Measurements from ENCODE around the gene SH3PXD2A. TPM values are rescaled to one million over a fixed set of nuclear protein-coding genes. Genes with fewer than 3 reads are reported as not detected.

Gene SH3PXD2A
- total and polyA plus RNA-seq, 9 of the 15 experiments (the other 6 are each of a cell fraction or from before 2014, with no cell fraction given), result 0.41 to 9.3 (median 2.5) TPM

- intact Hi-C loops (cut with micrococcal nuclease) (no loop called here), in situ Hi-C loops (cut with MboI) (no loop called here)
- BruUV-seq (replicated peaks), result no TSS peak
- ChIA-PET POLR2A (interaction anchor here (1.5 kb wide), 1 partner anchor 10 kb away, joined by 5 read pairs; no protein-coding TSS in a partner anchor), CTCF (ENCODE audit: low intra/inter-chr PET ratio) (no interaction called here)
- Histone ChIP-seq H3K4me2 (ENCODE audit: insufficient read depth, low read length) (no peak overlapping the region), H3K36me3 (ENCODE audit: control insufficient read depth, insufficient read depth, low read length) (no peaks in the 10 kb centered on the region), H3K9me3 (replicated peaks; ENCODE audit: control insufficient read depth, insufficient read depth, low read depth, low read length) (no peaks in the 10 kb centered on the region), H3K9ac (ENCODE audit: insufficient read depth in 1 of 2, low read depth in 2 of 2, low read length in 2 of 2) (no peak overlapping the region), H3K4me3 (no peak overlapping the region), H3K4me1 (replicated peaks in 1 of 2; ENCODE audit: control insufficient read depth in 2 of 2, insufficient read depth in 2 of 2, low read length in 2 of 2) (peaks cover 0 to 10% of the 10 kb centered on the region in 2 experiments; a peak in 3 of 5 replicates), H3K27me3 (ENCODE audit: control insufficient read depth in 2 of 2, insufficient read depth in 2 of 2, low read length in 2 of 2) (no peaks in the 10 kb centered on the region), H3K9me1 (ENCODE audit: control insufficient read depth, insufficient read depth, low read length) (no peaks in the 10 kb centered on the region), H4K20me1 (replicated peaks; ENCODE audit: control insufficient read depth, insufficient read depth, low read length) (no peaks in the 10 kb centered on the region), H3K27ac (ENCODE audit: extremely low read depth, low read depth, low read length) (no peak overlapping the region), H2AFZ (ENCODE audit: low read depth, low read length) (no peak overlapping the region), H3K79me2 (ENCODE audit: control insufficient read depth, insufficient read depth, low read length) (no peaks in the 10 kb centered on the region)
- FAIRE-seq (no peak), DNase-seq (ENCODE audit: extremely low read depth in 1 of 4, low spot score in 3 of 4) (no peak), ATAC-seq (no peak)
- no peak for TF ChIP-seq TCF15 (CRISPR knock-in tag; IDR thresholded peaks at IDR 0.05)
- TF ChIP-seq GTF2E2 (tag; IDR thresholded peaks at IDR 0.05), result no peak
- no peak for TF ChIP-seq CREM (IDR thresholded peaks at IDR 0.05; ENCODE audit: low read depth)
- 57% methylated on average over 11 of the region's 12 CpGs for WGBS (ENCODE audit: insufficient coverage, low coverage, missing lambda C conversion rate)
These were observed 177.2 kb downstream of the SH3PXD2A start for GRCh38 chr10:103678178-103678526.

- Histone ChIP-seq H3K36me3 (ENCODE audit: control insufficient read depth, insufficient read depth, low read length) (no peaks in the 10 kb centered on the region), H3K4me1 (replicated peaks in 1 of 2; ENCODE audit: control insufficient read depth in 2 of 2, insufficient read depth in 2 of 2, low read length in 2 of 2) (peaks cover 0 to 10% of the 10 kb centered on the region in 2 experiments; a peak in 3 of 5 replicates), H3K9me3 (replicated peaks; ENCODE audit: control insufficient read depth, insufficient read depth, low read depth, low read length) (no peaks in the 10 kb centered on the region), H3K4me3 (no peak overlapping the region), H3K9me1 (ENCODE audit: control insufficient read depth, insufficient read depth, low read length) (no peaks in the 10 kb centered on the region), H3K79me2 (ENCODE audit: control insufficient read depth, insufficient read depth, low read length) (no peaks in the 10 kb centered on the region), H2AFZ (ENCODE audit: low read depth, low read length) (no peak overlapping the region), H4K20me1 (replicated peaks; ENCODE audit: control insufficient read depth, insufficient read depth, low read length) (no peaks in the 10 kb centered on the region), H3K27ac (ENCODE audit: extremely low read depth, low read depth, low read length) (no peak overlapping the region), H3K9ac (ENCODE audit: insufficient read depth in 1 of 2, low read depth in 2 of 2, low read length in 2 of 2) (no peak overlapping the region), H3K27me3 (ENCODE audit: control insufficient read depth in 2 of 2, insufficient read depth in 2 of 2, low read length in 2 of 2) (no peaks in the 10 kb centered on the region), H3K4me2 (ENCODE audit: insufficient read depth, low read length) (no peak overlapping the region)
- ATAC-seq (no peak), DNase-seq (ENCODE audit: extremely low read depth in 1 of 4, low spot score in 3 of 4) (no peak), FAIRE-seq (no peak)
- in situ Hi-C loops (cut with MboI), result no loop called here
- 62% methylated on average over 13 of the region's 13 CpGs for WGBS (ENCODE audit: insufficient coverage, low coverage, missing lambda C conversion rate)
- TF ChIP-seq ZKSCAN1 (IDR thresholded peaks at IDR 0.05; ENCODE audit: low read depth, low read length), result peak; percentile 90; the same call in 1 of the 2 replicates
- no peak for TF ChIP-seq COPS2 (conservative IDR thresholded peaks at IDR 0.05)
- no peak for TF ChIP-seq TRIM25 (IDR thresholded peaks at IDR 0.05; ENCODE audit: borderline replicate concordance)
- TF ChIP-seq HCFC1 (IDR thresholded peaks at IDR 0.05; ENCODE audit: low read depth, low read length), result no peak
- TF ChIP-seq ZNF239 (CRISPR knock-in tag; IDR thresholded peaks at IDR 0.05), result no peak
- TF ChIP-seq RBFOX2 (IDR thresholded peaks at IDR 0.05; ENCODE audit: low read depth, low read length), result no peak
- no peak for TF ChIP-seq ZNF280A (IDR thresholded peaks at IDR 0.05; ENCODE audit: low read depth, partially characterized antibody)
- no peak for TF ChIP-seq NR3C1 (CRISPR knock-in tag; IDR thresholded peaks at IDR 0.05)
- BruUV-seq (replicated peaks), result no TSS peak
- ChIA-PET CTCF (ENCODE audit: low intra/inter-chr PET ratio) (no interaction called here), POLR2A (interaction anchor here (1.5 kb wide), 1 partner anchor 10 kb away, joined by 5 read pairs; no protein-coding TSS in a partner anchor)
- intact Hi-C loops (cut with micrococcal nuclease), result no loop called here
These were observed 177.7 kb downstream of the SH3PXD2A start for GRCh38 chr10:103677486-103678177.

Measured in K562 (cell line).